Measurements from ENCODE around the gene MYH9.
"Not testable (repeated sequence)": the region's sequence is repeated elsewhere in the genome, so short reads cannot be mapped to it uniquely, and the experiment has no call there.

The MYH9 gene

GRCh38 chr22:36413022-36413775, 25.4 kb upstream of the MYH9 start:
- peak; percentile 43 for DNase-seq

- no peak for DNase-seq
These were observed 24.0 kb upstream of the MYH9 start for GRCh38 chr22:36411589-36412258.

GRCh38 chr22:36409911-36410756, 22.4 kb upstream of the MYH9 start:
- no peak for DNase-seq

GRCh38 chr22:36409554-36409910, 21.8 kb upstream of the MYH9 start:
- not testable (repeated sequence) for DNase-seq

- DNase-seq: no peak
These were observed 21.3 kb upstream of the MYH9 start for GRCh38 chr22:36409056-36409455.

- DNase-seq: no peak
These were observed 19.0 kb upstream of the MYH9 start for GRCh38 chr22:36406721-36407120.

GRCh38 chr22:36405671-36406538, 18.1 kb upstream of the MYH9 start:
- DNase-seq: no peak

GRCh38 chr22:36405221-36405661, 17.5 kb upstream of the MYH9 start:
- DNase-seq: no peak

GRCh38 chr22:36404446-36404845, 16.7 kb upstream of the MYH9 start:
- DNase-seq: no peak

- no peak for DNase-seq
These were observed 11.7 kb upstream of the MYH9 start for GRCh38 chr22:36399472-36399778.

- no peak for DNase-seq
These were observed 11.1 kb upstream of the MYH9 start for GRCh38 chr22:36398601-36399471.

GRCh38 chr22:36397131-36398093, 9.6 kb upstream of the MYH9 start:
- DNase-seq: no peak

- DNase-seq: no peak
These were observed 8.1 kb upstream of the MYH9 start for GRCh38 chr22:36395915-36396314.

GRCh38 chr22:36395055-36395849, 7.5 kb upstream of the MYH9 start:
- no peak for DNase-seq

GRCh38 chr22:36391638-36392037, 3.9 kb upstream of the MYH9 start:
- no peak for DNase-seq

GRCh38 chr22:36389122-36389521, 1.4 kb upstream of the MYH9 start:
- DNase-seq: not testable (repeated sequence)

- no peak for DNase-seq
These were observed 133 bp downstream of the MYH9 start for GRCh38 chr22:36387709-36387958.

- no peak for DNase-seq
These were observed 663 bp downstream of the MYH9 start for GRCh38 chr22:36386900-36387708.

GRCh38 chr22:36386351-36386899, 1.3 kb downstream of the MYH9 start:
- DNase-seq: no peak
